Activated CD8-positive, alpha-beta memory T cell treated with anti-CD3 and anti-CD28 coated beads, Interleukin-2, amount 50 U/mL, for 1 hour (primary cell): Measurements from ENCODE around the gene AHI1.

Experiments
- DNase-seq: peaks from one replicate; pipeline ENCODE4 v3.0.0-alpha.2; 2020; ENCODE audit errors: extremely low read depth

The AHI1 gene

DNA sequence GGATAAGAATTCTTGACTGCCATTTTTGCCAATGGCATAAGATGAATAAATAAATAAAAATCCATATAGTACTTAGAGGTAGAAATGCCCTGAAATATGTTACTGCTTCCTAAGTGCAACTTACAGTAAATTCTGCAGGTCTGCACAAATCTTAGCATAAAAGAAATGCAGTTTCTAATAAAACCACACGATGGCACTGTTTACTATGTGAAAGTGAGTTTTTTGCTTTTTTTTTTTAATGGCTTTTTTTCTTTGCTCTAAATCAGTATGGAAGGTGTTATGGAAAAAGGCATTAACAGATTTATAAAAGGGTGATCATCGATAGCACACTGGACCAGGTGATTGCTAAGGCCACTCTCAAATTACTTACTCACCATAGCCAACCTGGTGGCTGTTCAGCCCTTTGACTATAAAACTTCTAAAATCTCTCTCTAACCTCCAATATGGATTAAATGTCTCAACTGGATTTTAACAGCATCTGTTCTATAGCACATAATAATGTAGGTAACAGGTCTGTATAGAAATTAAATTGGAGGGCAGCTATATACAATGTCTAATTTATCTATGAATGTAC, 45.8 kb downstream of the AHI1 start:
- no peak for DNase-seq

DNA sequence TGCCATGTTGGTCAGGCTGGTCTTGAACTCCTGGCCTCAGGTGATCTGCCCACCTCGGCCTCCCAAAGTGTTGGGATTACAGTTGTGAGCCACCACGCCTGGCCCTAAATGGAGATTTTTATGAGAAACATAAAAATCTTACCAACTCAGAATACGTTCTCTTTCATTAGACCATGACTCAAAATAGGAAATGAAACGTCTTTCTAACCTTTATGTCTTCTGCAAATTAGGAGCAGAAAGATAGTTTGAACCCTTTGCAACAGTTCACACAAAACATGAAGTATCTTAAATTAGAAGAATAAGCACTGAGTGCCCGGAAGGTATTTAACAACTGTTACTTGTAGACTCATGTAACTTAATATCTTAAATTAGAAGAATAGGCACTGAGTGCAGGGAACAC, 48.3 kb downstream of the AHI1 start:
- no peak for DNase-seq

DNA sequence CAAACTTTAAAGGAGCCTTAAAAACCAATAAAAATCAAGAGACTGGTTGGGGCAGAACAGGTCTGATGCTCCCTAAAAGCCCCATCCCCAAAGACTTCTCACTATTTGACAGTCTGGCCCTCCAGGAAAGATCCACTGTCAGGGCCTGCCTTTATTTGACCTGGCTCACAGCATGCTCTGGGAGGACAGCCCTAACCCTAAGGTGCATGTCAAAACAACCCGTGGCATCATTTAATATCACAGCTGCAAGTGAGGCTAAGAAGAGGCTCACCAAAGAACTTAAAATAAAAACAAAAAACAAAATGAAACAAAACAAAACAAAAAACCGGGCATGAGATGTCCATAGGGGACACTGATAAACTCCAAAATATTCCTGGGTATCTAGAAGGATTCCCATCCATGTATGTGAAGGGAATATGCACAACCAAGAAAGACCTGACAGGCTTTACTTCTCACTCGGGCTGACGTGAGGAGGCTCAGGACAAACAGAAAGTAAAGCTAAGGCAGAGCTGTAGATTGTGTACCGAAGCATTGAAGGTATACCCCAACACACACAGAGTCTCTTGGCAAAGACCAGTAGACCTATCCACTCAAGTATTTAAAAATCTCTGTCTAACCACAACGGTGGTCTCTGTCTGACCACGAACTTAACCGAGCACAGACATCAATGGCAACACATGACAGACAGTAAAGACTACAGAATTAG, 57.3 kb downstream of the AHI1 start:
- DNase-seq: no peak

DNA sequence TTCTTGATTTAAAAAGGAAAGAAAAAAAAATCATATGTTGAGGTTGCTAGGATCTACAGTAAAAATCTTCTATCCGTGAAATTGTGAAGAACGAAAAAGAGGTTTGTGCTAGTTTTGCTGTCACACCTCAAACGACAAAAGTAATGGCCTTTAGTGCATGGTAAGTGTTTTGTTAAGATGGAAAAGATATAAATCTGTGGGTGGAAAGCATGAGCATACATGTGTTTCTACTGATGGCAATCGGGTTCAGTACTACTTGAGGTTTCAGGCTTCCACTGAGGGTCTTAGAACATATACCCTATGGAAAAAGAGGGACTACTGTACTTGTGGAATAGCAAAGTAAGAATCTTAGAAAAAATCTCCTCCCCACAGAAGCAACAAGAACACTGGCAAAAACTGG, 58.0 kb downstream of the AHI1 start:
- no peak for DNase-seq

DNA sequence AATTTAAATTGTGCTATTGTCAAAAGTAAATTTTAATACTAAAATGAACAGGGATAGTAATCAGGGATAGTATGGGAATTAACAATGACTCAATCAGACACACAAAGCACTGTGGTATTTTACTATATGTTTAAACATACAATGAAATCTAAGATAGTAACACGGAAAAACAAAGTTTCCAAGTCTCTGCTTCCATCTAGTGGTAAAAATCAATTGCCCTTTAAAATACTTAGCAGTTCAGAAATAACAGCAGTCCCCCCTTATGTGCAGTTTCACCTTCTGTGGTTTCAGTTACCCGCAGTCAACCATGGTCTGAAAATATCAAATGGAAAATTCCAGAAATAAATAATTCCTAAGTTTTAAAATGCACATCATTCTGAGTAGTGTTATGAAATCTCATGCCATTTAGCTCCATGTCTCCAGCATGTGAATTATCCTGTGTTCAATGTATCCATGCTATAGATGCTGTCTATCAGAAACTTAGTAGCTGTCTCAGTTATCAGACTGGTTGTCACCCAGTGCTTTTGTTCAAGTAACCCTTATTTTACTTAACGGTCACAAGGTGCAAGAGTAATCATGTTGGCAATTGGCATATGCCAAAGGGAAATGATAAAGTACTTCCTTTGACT, 58.5 kb downstream of the AHI1 start:
- no peak for DNase-seq

DNA sequence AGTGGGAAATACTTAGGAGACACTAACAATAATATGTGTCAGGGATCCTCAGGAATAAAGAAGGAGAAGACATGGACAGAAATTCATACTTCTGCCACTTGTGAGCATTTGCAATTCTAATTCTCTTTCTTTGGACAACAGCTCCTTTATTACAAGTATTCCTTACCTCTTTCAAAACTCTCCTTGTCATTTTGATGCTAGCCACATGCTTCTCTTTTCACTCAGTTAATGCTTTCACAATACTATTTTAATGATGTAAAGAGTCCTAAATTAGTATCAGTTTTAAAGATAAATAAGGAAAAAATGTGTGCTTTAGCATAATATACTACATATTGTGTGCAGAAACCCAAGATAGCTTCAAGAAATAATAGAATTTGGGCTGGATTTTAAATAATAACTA, 62.5 kb downstream of the AHI1 start:
- DNase-seq: no peak

DNA sequence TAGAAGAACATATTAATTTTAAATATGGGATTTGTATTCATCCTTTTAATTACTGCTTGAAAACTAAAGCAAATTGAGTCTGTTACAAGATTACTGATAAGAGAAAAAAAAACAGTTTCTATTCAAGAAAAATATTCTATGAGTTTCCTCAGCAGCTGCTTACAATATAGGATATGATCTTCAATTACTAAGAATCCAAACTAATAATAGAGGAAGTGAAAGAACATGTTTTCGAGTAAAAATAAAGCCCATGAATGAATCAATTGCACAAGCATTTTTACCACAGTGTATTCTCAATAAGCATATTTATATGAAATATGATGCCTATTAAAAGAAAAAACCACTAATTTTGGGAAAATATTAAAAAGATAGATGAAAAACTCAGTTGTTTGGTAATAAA, 63.4 kb downstream of the AHI1 start:
- no peak for DNase-seq

DNA sequence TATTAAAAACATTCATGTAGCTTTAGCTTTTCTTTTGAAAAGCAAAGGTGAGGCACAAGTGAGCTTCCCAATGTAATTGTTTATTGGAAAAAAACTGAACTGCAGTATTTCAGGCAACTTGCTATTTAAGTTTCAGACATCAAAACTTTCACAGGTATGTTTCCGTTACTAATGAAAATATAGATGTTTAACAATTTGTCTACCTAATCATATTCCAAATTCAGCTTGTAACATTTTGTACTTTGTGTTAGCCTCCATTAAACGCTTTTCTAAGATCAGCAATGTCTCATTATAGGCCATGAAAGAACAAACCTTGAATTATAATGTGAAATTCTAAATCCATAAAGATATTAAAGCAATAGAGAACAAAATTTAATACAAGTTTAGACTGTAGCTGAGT, 69.5 kb downstream of the AHI1 start:
- no peak for DNase-seq

DNA sequence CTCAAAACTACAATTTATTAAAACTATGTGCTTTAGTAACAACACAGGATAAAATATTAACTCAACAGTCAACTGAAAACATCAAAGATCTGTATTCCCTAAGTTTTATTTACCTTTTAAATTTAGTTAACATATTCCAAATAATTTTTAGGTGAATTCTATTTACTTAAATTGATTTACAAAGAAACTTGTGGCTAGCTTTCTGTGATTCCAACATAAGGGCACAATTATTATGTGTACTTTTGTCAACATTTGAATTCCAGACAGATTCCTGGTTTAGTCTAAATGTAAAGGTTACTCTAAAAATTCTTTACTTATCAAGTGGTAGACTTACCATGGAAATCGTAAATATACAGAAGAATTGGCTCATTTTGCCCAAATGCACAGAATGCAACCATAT, 70.7 kb downstream of the AHI1 start:
- DNase-seq: no peak

DNA sequence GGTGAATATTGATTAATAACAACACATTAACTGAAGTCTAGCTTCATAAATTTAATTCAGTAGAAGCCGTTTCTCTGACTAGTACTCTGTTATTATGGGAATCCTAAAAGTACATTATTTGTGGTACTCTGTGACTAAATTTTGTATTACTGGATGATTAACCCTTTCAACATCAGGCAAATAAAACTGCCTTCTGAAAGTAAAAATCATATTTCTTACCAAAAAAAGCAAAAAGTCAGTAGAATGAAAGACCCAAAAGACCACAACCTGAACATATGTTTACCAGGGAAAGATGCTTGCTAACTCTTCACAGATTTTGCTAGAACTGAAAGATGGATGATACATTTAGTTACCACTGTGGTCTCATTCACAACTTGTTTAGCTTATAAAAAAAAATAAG, 73.2 kb downstream of the AHI1 start:
- no peak for DNase-seq

DNA sequence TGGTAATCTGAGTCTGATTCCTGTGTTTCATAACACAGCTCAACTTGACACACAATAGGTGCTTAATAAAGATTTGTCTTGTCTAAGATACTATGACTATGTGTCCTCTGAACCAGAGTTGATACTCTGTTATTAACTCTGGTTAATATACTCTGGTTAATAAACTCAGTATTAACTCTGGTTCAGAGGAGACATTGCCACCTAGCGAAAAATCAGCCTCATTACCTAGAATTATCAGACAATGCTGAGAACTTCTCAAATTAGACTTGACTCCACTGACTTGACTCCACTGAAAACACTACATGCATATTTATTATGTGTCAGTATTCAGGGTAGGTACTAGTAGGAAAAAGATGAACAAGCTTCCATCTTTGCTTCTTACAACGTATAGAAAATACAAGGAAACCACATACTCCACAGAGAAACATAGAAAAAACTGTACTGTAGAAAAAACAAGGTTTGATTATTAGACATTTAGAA, 73.9 kb downstream of the AHI1 start:
- no peak for DNase-seq

DNA sequence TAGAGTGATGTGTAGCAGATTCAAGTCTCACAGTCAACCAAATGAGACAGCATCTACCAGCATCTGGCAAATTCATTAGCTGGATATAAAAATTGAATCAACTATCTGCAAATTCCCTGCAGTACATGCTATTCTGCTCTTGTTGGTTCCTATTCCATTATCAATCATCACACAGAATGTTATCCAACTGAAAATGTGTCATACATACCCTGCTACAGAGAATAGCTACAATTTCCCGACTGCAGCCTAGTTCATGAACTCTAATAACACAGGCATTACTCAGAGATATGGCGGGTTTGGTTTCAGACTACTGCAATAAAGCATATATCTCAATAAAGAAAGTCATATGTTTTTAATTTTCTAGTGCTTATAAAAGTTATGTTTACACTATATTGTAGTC, 78.4 kb downstream of the AHI1 start:
- no peak for DNase-seq

DNA sequence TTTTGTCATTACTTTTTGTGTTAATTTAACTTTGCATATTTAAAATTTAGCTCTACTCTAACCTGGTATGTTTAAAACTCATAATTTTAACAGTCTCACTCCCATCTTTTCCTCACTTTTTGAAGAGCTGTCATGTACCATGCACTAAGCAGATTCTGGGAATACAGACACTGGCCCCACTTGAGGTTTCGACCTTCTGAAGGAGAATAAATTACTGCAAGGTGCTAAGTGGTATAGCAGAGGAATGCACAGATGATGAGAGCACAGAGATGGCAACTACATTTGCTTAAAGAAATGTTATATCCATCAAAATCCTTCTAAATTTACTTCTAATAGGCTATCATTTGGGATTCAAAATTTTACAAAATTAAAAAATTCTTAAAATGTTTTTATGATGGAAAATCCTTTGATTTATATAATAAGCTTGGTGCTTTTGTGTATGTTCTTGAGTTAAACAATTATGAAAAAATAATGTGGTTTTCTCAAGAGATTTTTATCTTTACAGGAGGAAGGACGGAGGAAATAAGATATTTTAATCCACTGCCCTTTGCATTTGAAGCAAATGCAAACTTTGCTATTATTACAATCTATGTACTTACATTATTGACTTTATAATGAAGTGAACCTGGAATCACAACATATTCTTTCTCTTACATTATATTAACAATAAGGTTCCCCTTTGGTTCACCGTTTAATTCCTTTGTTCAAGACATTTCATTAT, 79.3 kb downstream of the AHI1 start:
- DNase-seq: no peak

DNA sequence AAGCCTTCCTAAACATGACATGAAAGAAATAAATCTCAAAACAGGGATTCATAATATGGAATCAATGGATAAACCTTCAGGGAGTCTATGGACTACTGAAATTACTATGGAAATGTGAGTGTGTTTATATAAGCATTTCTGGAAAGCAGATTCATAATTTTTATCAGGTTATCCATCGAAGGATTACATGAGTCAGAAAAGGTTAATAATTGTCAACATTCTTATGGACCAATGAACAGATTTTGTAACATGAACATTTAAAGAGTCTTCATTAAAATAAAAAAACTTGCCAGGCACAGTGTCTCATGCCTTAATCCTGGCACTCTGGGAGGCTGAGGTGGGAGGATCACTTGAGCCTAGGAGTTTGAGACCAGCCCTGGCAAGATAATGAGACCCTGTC, 84.8 kb downstream of the AHI1 start:
- DNase-seq: no peak

DNA sequence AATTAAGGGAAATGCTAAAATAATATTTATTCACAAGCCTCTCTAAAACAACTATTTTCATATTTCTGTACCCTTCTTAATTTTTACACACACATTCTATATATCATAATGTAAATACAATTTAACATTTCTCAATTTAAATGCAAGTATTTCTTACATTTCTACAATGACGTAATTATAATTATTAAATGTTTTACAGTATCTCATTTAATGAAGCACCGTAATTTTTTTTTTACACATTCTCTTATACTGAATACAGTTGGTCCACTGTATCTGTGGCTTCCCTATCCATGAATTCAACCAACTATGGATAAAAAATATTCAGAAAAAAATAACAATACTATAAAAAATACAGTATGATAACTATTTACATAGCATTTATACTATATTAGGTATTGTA, 85.7 kb downstream of the AHI1 start:
- no peak for DNase-seq

DNA sequence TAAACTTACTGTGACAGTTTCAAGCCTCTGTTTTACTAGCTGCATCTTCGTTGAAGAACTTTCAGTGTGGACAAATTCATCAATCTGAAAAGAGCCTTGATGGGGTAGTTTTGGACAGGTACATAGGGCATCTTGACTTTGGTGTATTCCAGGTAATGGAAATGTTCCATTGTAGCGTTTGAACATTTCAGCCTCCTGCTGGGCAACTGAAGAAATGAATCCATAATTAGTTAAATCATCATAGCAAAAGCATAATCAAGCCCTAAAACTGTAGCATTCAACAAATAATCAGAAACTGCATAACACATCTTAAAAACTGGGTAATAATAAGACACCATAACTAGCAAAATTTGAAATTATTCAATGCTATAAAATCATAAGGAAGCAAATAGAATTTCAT, 86.2 kb downstream of the AHI1 start:
- no peak for DNase-seq

DNA sequence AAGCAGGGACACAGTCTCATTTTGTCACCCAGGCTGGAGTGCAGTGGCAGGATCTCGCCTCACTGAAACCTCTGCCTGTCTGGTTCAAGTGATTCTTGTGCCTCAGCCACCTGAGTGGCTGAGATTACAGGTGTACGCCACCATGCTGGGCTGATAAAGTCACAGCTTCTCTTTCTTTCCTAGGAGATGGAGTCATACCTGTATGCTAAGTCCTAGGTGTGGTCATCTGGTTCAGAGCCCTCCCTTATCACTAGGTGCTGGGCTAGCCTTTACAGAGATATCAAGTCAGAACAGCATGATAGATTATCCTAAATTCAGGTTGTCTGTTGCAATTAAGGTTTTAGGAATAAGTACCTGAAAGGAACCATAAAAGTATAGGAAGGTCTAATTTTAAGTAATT, 86.7 kb downstream of the AHI1 start:
- no peak for DNase-seq

DNA sequence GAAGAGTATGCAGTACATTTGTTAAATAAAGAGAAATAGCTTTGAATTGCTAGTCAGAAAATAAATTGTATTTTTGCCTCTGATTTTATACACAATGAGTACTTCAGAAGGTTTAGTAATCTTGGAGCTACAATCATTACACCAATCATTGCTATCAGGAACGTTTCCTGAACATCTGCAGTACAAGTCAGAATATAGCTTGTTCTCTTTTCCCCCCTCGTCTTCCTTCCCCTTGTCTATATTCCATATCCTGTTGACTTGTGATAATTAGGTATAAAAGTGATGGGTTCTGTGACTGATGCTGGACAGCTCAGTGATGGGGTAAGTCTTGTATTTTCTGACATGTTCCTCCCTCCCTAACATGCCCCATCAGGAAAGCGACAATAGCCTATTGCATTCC, 94.0 kb downstream of the AHI1 start:
- no peak for DNase-seq

DNA sequence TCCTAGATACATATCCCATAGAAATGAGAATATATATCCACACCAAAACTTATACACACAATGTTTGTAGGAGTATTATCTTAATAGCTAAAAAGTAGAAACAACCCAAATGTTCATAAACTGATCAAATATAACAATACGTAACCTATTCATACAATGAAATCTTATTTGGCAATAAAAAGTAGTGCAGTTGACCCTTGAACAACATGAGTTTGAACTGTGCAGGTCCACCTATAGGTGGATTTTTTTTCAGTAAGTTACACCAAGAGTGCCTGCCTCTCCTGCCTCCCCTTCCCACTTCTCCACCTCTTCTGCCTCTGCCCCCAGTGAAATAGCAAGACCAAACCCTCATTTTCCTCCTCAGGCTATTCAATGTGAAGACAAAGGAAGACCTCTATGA, 95.2 kb downstream of the AHI1 start:
- DNase-seq: no peak

DNA sequence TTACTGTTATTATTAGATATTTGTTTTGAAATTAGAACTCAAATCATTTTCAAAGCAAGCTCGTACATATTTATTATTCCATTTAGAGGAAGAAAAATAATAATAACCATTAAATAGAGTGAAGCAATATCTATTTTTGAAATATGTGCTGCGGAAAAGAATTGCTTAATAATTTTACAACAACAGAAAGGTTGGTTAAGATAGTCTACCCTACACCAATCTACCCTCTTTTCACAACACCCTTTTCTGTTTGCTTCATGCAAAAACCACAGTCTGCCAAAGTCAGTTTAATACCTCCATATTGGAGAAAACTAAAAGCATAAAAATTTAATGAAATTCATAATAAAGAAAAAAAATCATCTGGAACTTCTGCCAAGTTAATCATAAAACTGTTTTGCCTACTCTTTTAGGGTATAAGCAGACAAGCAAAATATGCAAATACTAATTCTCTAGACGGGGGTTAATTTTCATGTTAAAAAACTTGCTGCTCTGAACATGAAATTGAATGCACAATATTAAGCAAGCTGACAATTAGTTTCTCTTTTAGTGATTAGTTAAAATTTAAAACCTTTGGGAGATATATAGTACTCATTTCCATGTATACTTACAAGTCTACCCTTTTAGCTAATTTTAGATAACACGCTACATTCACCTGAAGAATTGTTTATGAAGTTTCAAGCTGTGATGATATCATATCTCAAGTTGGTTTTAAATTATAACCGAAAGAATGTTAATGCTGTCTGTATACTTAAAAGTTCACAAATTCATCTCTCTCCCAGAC, 100.2 kb downstream of the AHI1 start:
- DNase-seq: no peak

DNA sequence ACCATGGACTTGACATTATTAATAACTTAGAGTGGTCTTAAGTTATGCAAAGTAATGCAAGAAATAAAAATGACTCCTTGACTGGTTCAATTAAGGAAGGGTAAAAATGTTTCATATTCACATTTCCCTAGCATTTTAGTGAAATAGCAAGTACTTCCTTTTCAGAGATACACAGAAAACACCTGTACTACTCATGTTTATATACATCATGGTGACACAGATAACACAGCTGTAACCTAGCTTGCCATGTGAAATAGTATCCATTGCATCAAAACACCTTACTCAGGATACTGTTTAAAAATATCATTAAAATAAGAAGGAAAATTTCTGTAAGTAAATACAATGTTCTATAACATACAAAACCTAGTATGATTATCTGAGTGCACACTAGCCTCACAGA, 102.4 kb downstream of the AHI1 start:
- no peak for DNase-seq

DNA sequence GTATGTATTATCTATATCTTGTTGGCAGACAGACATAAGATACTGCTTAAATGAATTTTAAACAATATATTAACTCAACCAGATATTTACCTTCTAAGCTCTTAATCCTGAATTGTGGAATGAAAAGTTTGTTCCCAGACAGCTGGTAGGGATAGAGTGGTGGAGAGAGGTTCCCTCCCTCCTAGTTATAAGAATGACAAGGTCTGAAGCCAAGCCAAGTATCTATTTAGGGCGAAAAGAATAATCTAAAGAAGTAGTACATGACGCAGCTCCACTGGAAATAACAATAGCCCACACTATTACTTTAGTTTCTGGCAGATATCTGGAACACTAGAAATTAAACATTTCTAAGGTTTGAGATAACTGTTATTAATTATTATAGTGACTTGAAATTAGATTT, 104.3 kb downstream of the AHI1 start:
- no peak for DNase-seq
